Osteocyte (in vitro differentiated cells): ENCODE measurements around the gene XYLT1. TPM values are rescaled to one million over a fixed set of nuclear protein-coding genes. Genes with fewer than 3 reads are reported as not detected.

Source experiments
- DNase-seq: peaks from one replicate; pipeline ENCODE4 v3.0.0; 2021; ENCODE audit warnings: mixed read lengths; ENCODE audit not compliant: unreplicated experiment; ENCODE audit errors: extremely low spot score
- H3K27ac Mint-ChIP-seq: one replicate; pipeline ENCODE4 v1.8.0; 2021; ENCODE audit warnings: mild to moderate bottlenecking, mixed read lengths; ENCODE audit not compliant: unreplicated experiment
- H3K27me3 Mint-ChIP-seq: one replicate; pipeline ENCODE4 v1.8.0; 2021; ENCODE audit warnings: mixed read lengths; ENCODE audit not compliant: unreplicated experiment
- H3K36me3 Mint-ChIP-seq: one replicate; pipeline ENCODE4 v1.8.0; 2021; ENCODE audit warnings: mixed read lengths; ENCODE audit not compliant: unreplicated experiment
- H3K4me1 Mint-ChIP-seq: one replicate; pipeline ENCODE4 v1.8.0; 2021; ENCODE audit warnings: mixed read lengths; ENCODE audit not compliant: unreplicated experiment
- H3K4me3 Mint-ChIP-seq: one replicate; pipeline ENCODE4 v1.8.0; 2021; ENCODE audit warnings: mild to moderate bottlenecking, moderate library complexity, mixed read lengths; ENCODE audit not compliant: unreplicated experiment
- H3K9me3 Mint-ChIP-seq: one replicate; pipeline ENCODE4 v1.8.0; 2021; ENCODE audit warnings: mixed read lengths; ENCODE audit not compliant: unreplicated experiment
- CTCF ChIP-seq: fragments of 200-600 bp; sonication (generic); IDR thresholded peaks from 2 replicates; pipeline ENCODE4 v1.5.0; 2021; ENCODE audit warnings: antibody characterized with exemption, mild to moderate bottlenecking, moderate library complexity
- total RNA-seq: library from RNA; stranded (reverse); gene quantifications from 2 replicates; pipeline ENCODE4 v1.2.1, GENCODE V29; 2021

Gene XYLT1
- total RNA-seq, 1 donor from 2014 or later, result 11.1 TPM

DNA sequence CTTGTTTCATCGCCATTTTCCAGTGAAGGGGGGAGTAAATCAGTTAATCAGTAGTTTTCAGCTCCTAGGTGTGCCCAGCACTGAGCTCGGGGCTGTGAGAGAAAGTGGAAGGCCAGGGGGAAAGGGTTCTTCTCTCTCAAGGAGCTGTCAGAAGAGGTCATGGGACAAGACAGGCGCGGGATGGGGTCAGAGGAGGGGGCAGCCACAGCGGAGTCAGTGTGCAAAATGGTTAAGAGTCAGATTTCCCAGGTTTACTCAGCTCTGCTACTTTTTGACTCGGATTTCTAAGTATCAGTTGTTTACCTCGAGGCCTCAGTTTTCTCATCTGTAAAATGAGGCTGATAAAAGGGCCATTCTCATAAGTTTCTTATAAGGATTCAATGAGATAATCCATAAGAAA, 4.3 kb upstream of the XYLT1 start:
- no peaks in the 10 kb centered on the region for H3K9me3 Mint-ChIP-seq
- DNase-seq, result no peak
- H3K27me3 Mint-ChIP-seq, result peaks cover 28% of the 10 kb centered on the region
- no peak overlapping the region for H3K27ac Mint-ChIP-seq
- H3K36me3 Mint-ChIP-seq, result no peaks in the 10 kb centered on the region
- peaks cover 10% of the 10 kb centered on the region for H3K4me1 Mint-ChIP-seq
- no peak for TF ChIP-seq CTCF
- H3K4me3 Mint-ChIP-seq, result no peak overlapping the region

DNA sequence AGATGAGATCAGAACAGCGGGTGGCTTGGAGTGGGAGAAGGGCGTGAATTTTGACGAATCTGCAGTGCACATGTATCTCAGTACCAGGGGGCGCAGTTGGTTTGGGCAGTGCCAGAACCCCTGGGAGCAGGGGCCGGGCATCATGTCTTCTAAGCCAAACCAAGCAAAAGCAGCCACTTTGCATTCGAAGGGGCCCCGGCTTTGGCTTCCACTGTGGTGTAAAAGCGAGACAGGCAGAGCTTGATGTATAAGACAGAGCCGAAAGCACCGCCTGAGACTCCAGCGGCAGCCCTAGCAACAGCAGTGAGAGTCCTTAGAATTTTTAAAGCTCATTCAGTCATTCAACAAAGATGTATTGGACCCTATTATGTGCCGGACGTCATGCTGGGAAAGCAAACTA, 3.8 kb upstream of the XYLT1 start:
- Mint-ChIP-seq H3K4me3 (no peak overlapping the region), H3K4me1 (peaks cover 14% of the 10 kb centered on the region), H3K27me3 (peaks cover 30% of the 10 kb centered on the region), H3K9me3 (no peaks in the 10 kb centered on the region), H3K27ac (no peak overlapping the region), H3K36me3 (no peaks in the 10 kb centered on the region)
- no peak for TF ChIP-seq CTCF
- no peak for DNase-seq

DNA sequence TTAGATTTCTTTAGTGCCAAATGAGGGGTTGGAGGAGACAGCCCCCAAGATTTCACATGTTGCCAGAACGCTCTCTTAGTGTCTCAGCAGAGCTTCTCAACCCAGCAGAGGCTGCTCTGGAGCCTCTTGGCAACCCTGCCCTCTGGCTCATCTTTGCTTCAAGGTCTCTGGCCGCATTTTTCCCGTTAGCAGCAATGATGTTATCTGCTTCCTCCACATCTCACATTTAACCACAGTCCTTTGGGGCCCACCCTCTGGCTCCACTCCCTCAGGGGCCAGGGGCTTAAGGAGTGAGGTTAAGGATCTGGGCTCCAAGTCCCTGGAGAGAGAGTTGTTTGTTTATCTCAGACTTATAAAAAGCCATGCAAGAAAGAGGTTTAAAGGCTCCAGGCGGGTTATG, 3.3 kb upstream of the XYLT1 start:
- Mint-ChIP-seq H3K27me3 (peaks cover 36% of the 10 kb centered on the region), H3K4me3 (no peak overlapping the region)

DNA sequence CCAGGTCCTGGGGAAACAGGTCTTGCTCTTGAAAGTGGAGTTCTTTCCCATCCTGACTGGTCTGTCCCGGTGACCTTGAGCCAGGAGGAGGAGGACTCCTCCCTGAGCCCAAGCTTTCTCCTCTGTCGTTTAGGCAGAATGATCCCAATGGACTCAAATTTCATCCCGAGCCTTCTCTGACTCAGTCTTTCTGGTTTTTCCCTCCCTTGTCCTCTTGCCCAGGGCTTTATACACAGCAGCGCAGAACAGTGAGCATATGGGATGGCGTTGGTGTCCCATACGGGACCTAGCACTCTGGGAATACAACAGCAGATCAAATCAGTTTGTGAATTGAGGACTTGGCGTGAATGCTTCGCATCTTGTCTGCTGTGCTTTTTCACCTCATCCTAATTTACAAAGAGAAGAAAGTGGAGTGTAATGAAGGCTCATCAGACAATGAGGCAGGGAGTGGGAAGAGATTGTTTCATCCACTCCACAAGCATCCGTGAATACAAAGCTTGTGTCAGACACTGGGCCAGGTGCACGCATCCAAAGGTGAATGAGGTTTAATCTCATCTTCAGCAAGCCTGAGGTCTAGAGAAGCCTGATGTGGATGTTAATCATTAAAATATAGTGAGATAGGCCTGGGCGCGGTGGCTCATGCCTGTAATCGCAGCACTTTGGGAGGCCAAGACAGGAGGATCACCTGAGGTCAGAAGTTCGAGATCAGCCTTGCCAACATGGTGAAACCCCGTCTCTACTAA, 1.1 kb upstream of the XYLT1 start:
- Mint-ChIP-seq H3K4me3 (peak overlapping the region; percentile 48), H3K4me1 (peaks cover 36% of the 10 kb centered on the region), H3K9me3 (no peaks in the 10 kb centered on the region), H3K27me3 (peaks cover 46% of the 10 kb centered on the region), H3K36me3 (no peaks in the 10 kb centered on the region), H3K27ac (peak overlapping the region; percentile 80)
- TF ChIP-seq CTCF, result no peak
- DNase-seq, result no peak

More for the DNA sequence above, 3.3 kb upstream of the XYLT1 start:
- Mint-ChIP-seq H3K36me3 (no peaks in the 10 kb centered on the region), H3K9me3 (no peaks in the 10 kb centered on the region), H3K27ac (no peak overlapping the region), H3K4me1 (peaks cover 19% of the 10 kb centered on the region)
- DNase-seq, result no peak
- TF ChIP-seq CTCF, result no peak

GRCh38 chr16:17470182-17470907, 415 bp downstream of the XYLT1 start:
- TF ChIP-seq CTCF, result no peak
- Mint-ChIP-seq H3K4me3 (peak overlapping the region; percentile 73), H3K36me3 (no peaks in the 10 kb centered on the region), H3K9me3 (no peaks in the 10 kb centered on the region), H3K27ac (no peak overlapping the region), H3K27me3 (peaks cover 43% of the 10 kb centered on the region), H3K4me1 (peaks cover 38% of the 10 kb centered on the region)
- DNase-seq, result no peak
